ENCODE data around the gene CCDC88C.
A peak's percentile ranks its signal among the peaks of the same experiment; 100 is the strongest.
"Not testable (repeated sequence)": the region's sequence is repeated elsewhere in the genome, so short reads cannot be mapped to it uniquely, and the experiment has no call there.

CCDC88C gene

DNA sequence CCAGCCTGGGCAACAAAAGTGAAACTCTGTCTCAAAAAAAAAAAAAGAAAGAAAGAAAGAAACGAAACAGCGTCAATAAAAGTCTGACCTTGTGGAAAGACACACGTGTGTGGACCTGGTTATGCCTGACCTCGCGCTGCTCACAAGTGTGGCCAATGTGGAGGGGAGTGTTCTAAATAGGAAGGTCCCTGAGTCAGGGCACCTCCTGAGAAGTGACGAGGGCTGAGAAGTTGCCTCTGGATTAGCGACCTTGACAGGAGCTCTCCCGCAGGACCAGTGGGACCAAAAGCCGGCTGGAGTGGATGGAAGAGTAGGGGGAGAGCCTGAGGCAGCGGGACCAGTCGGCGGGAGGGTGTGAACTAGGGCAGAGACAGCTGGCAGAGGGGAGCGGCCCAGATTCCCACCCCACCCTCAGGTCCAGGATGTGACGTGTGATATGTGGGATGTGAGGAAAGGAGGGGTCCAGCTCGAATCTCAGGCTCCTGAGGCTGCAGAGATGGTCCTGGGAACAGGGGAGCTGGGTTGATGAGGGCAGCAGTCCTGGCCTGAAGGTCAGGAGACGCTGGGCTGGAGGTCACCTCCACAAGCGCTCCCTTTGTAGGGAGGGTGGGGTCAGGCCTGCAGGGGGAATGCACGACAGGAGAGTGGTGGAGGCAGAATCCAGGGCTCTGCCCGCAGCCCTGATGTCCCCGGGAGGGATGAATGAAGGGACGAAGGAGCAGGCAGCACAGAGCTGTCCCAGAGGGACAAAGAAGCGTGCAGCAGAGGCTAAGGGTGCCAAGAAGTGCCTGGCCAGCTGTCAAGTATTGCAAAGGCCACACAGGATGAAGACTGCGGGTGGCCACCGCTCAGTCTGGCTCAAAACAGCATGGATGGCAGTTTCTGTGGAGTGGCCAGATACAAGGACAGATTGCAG is 148.3 kb downstream of the CCDC88C start:
- H3K27ac Mint-ChIP-seq = no peak overlapping the region
- peaks cover 12% of the 10 kb centered on the region for H3K36me3 Mint-ChIP-seq
- H3K4me3 Mint-ChIP-seq = no peak overlapping the region

DNA sequence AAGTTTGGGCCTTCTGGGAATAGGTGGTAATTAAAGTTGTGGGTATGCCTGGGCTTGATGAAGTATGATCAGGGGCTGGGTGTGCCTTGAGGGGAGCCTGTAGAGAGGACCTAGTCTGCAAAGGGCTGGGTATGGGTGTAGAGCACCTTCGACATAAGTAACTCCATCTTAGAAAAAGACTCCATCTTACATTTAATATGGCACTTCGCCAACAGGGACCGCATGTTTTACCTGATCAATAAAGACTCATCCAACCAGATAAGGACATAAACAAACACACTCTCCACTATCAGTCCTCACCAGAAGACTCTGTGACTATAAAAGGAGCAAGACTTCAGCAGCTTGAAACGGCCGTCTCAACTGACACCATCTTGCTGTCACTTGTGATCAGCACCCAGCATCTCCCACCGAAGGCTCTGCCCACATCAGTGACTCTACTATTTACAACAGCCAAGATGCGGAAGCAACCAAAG is 149.6 kb downstream of the CCDC88C start:
- H3K4me1 Mint-ChIP-seq = peaks cover 54% of the 10 kb centered on the region
- no peaks in the 10 kb centered on the region for H3K27me3 Mint-ChIP-seq
- H3K9me3 Mint-ChIP-seq = no peaks in the 10 kb centered on the region
- H3K27ac Mint-ChIP-seq = peak overlapping the region; percentile 31
- peaks cover 12% of the 10 kb centered on the region for H3K36me3 Mint-ChIP-seq
- H3K4me3 Mint-ChIP-seq = no peak overlapping the region

More for the DNA sequence above, 148.3 kb downstream of the CCDC88C start:
- H3K9me3 Mint-ChIP-seq = no peaks in the 10 kb centered on the region
- H3K4me1 Mint-ChIP-seq = peaks cover 43% of the 10 kb centered on the region
- H3K27me3 Mint-ChIP-seq = no peaks in the 10 kb centered on the region

DNA sequence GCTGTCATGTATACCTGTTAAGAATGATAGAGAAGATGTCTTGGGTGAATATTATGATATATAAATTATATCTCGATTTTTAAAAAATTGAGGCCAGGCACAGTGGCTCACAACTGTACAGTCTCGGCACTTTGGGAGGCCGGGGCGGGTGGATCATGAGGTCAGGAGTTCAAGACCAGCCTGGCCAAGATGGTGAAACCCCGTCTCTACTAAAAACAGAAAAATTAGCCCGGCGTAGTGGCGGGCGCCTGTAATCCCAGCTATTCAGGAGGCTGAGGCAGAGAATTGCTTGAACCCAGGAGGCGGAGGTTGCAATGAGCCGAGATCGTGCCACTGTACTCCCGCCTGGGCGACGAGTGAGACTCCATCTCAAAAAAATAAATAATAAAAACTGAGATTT is 151.3 kb downstream of the CCDC88C start:
- not testable (repeated sequence) for H3K9me3 Mint-ChIP-seq, H3K36me3 Mint-ChIP-seq, H3K27me3 Mint-ChIP-seq
- Mint-ChIP-seq H3K27ac (peak overlapping the region; percentile 95), H3K4me1 (peaks cover 57% of the 10 kb centered on the region), H3K4me3 (peak overlapping the region; percentile 76)

DNA sequence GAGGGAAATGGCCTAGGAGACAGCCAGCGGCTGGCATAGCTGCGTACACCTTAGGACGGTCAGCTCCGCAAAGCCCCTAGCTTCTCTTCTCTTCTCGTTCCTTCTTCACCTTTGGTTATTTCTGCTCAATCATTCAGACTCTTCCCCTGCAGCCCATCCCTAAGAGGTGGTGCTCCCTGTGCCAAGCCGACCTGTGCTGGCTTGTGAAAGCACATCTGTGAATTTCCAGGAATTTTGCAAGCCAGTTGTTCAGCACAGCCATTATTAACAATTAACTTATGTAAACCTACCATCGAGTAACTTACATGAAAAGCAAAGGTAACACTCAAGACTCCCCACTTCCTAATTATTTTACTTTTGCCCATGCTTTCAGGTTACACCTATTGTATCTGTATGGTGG is 152.2 kb downstream of the CCDC88C start:
- H3K4me1 Mint-ChIP-seq = peaks cover 64% of the 10 kb centered on the region
- H3K36me3 Mint-ChIP-seq = peaks cover 7% of the 10 kb centered on the region
- H3K27ac Mint-ChIP-seq = peak overlapping the region; percentile 95
- H3K4me3 Mint-ChIP-seq = peak overlapping the region; percentile 76
- no peaks in the 10 kb centered on the region for H3K27me3 Mint-ChIP-seq
- H3K9me3 Mint-ChIP-seq = no peaks in the 10 kb centered on the region

DNA sequence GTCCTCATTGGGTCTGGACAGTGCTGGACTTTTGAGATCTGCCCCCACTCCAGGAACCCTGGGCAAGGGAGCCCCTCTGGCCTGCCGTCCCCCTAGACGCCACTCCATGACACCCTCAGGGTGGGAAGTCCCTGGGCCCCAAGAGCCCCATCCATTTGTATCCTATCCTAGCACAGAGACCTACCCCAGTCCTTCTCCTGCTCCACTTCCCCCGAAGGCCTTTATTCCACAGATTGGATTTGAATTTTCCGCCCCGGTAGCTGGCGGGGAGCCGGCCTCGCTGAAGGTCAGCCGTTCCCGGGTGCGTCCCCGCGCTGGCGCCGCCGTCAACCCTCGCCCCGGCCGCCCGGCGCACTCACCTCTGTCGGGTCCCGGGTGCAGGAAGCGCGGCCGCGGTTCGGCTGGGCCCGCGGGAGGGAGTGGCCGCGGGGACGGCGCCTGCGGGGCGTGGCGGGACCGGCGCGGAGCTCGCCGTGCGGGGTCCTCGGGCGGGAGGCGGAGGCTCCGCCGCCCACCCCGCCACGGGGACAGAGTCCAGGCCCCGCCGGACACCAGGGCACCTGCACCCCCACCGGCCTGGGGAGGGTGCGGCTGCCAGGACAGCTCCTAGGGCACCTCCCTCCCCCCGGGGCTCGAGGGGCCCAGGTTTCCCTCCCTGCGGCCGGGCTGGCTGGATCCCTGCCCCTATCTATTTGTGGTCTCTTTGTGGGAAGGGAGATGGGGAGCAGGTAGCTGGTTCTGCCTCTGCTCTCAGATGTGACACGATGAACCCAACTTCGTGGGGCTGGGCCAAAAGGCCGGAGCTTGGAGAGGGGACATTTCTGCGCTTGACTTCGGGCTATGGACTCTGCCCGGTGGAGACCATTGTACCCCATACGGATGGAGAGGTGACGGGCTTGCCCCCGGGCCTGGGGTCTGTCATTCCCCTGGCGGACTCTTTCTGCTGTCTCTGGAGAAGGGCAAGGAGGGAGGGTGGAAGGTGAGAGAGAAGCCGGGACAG is 153.2 kb downstream of the CCDC88C start:
- H3K4me1 Mint-ChIP-seq = peaks cover 60% of the 10 kb centered on the region
- H3K9me3 Mint-ChIP-seq = no peaks in the 10 kb centered on the region
- peak overlapping the region; percentile 79 for H3K4me3 Mint-ChIP-seq
- H3K36me3 Mint-ChIP-seq = peaks cover 5% of the 10 kb centered on the region
- peak overlapping the region; percentile 65 for H3K27ac Mint-ChIP-seq
- no peaks in the 10 kb centered on the region for H3K27me3 Mint-ChIP-seq

DNA sequence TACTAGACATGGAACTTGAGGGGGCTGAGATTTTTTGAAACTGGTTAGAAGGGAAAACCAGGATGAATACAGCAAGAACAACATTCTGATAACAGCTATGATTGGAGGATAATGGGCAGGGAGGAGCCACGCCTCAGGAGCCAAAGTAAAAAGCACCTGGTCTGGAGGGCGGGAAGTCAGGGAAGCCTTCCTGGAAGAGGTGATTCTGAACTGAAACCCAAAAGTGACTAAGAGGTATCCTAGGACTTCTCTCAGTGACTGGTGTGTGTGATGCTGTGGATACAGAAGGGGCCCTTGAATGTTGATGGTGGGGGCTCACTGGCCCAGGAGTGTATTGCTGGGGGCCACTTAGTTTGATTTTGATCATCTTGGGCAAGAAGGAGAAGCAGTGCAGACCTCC is 154.3 kb downstream of the CCDC88C start:
- Mint-ChIP-seq H3K27ac (peak overlapping the region; percentile 77), H3K4me3 (peak overlapping the region; percentile 77), H3K4me1 (peaks cover 57% of the 10 kb centered on the region), H3K36me3 (peaks cover 2% of the 10 kb centered on the region), H3K9me3 (no peaks in the 10 kb centered on the region), H3K27me3 (no peaks in the 10 kb centered on the region)

DNA sequence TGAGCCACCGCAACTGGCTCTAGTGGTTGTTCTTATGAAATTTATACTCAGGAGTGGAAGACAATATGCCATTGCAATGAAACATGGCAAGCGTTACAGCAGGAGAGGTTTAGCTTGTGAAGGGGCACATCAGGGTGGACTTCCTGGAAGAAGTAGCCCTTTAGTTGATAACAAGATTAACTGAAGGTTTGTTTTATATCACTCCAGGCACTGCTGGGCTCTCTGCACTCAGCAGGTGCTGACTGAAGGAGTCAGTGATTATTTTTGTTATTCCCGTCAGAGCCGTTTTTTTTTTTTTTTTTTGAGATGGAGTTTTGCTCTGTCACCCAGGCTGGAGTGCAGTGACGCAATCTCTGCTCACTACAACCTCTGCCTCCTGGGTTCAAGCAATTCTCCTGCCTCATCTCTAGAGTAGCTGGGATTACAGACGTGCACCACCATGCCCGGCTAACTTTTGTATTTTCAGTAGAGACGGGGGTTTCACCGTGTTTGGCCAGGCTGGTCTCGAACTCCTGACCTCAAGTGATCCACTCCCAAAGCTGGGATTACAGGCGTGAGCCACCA is 155.6 kb downstream of the CCDC88C start:
- no peak overlapping the region for H3K27ac Mint-ChIP-seq
- peaks cover 55% of the 10 kb centered on the region for H3K4me1 Mint-ChIP-seq
- H3K9me3 Mint-ChIP-seq = no peaks in the 10 kb centered on the region
- no peak overlapping the region for H3K4me3 Mint-ChIP-seq
- H3K36me3 Mint-ChIP-seq = no peaks in the 10 kb centered on the region
- no peaks in the 10 kb centered on the region for H3K27me3 Mint-ChIP-seq

DNA sequence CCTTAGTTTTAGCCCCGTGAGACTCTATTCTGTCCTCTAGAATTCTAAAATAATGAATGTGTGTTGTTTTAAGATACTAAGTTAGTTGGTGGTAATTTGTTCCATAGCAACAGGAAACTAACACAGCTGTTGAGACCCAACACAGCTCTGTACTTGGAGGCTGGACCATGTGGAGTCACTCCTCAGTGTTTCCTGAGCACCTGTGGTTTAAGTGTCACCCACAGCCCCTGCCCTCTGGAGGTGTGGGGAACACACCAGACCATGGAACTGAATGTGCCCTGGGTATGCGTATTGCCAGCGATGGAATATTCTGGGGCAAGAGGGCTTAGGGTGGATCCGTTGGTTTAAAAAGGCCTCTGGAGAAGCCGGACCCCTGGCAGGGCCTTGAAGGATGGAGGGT is 156.5 kb downstream of the CCDC88C start:
- Mint-ChIP-seq H3K36me3 (no peaks in the 10 kb centered on the region), H3K27ac (peak overlapping the region; percentile 16), H3K9me3 (no peaks in the 10 kb centered on the region), H3K4me1 (peaks cover 60% of the 10 kb centered on the region), H3K27me3 (no peaks in the 10 kb centered on the region), H3K4me3 (peak overlapping the region; percentile 15)

- Mint-ChIP-seq H3K9me3 (no peaks in the 10 kb centered on the region), H3K27ac (peak overlapping the region; percentile 17), H3K27me3 (no peaks in the 10 kb centered on the region), H3K4me1 (peaks cover 63% of the 10 kb centered on the region), H3K4me3 (no peak overlapping the region), H3K36me3 (no peaks in the 10 kb centered on the region)
Observed at GRCh38 chr14:91258876-91259275, 158.7 kb downstream of the CCDC88C start.

DNA sequence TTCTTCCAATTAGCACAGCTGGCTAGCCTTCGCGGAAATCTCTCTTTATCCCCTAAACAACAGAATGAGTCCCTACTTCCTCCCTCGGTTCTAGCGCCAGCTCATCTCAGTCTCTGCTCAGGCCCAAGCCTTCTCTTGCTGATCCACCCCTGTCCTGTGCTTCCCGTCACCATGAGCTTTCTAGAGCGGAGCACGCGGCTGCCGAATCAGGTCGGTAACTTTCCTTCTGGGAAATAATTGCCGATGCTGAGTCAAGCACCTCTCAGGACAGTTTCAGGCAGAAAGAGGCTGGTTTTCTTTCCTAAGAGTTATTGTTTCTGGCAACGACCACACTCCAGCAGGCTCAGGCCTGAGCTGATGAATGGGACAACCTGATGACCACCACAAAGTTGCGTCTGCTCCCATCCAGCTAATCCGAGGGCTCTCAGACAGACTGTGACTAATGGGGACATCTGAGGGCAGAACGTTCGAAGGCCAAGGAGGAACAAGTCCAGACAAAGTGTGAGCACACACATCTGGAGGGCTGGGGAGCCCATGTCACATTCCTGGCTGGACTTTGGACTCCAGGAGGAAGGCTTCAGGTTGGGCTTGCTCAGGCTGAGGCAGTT is 159.5 kb downstream of the CCDC88C start:
- Mint-ChIP-seq H3K4me3 (no peak overlapping the region), H3K27ac (no peak overlapping the region), H3K9me3 (no peaks in the 10 kb centered on the region), H3K36me3 (no peaks in the 10 kb centered on the region), H3K4me1 (peaks cover 56% of the 10 kb centered on the region), H3K27me3 (no peaks in the 10 kb centered on the region)

GRCh38 chr14:91257328-91258010 is 160.2 kb downstream of the CCDC88C start:
- peaks cover 57% of the 10 kb centered on the region for H3K4me1 Mint-ChIP-seq
- H3K4me3 Mint-ChIP-seq = no peak overlapping the region
- H3K27ac Mint-ChIP-seq = no peak overlapping the region

DNA sequence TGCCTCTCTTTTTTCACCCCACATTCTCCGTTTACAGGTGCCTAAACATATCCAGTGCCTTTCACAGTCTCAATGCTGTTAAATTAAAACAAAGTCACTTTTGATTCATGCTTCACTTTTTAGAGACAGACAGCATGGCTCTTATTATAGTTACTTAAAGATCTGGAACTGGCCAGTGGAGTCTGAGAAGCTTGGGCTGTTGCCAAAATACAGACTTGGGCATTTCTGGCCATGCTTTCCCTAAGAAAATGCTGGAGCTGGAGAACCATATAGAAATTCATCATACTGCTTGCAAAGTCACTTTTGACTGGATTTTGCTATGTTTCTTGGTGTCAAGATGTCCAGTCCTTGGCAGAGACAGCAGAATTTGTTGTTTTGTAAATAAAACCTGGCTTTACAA is 161.0 kb downstream of the CCDC88C start:
- H3K9me3 Mint-ChIP-seq = no peaks in the 10 kb centered on the region
- H3K4me1 Mint-ChIP-seq = peaks cover 64% of the 10 kb centered on the region
- H3K27ac Mint-ChIP-seq = no peak overlapping the region
- no peaks in the 10 kb centered on the region for H3K27me3 Mint-ChIP-seq
- H3K36me3 Mint-ChIP-seq = no peaks in the 10 kb centered on the region
- no peak overlapping the region for H3K4me3 Mint-ChIP-seq

More at GRCh38 chr14:91257328-91258010, 160.2 kb downstream of the CCDC88C start:
- H3K36me3 Mint-ChIP-seq = no peaks in the 10 kb centered on the region
- no peaks in the 10 kb centered on the region for H3K27me3 Mint-ChIP-seq
- no peaks in the 10 kb centered on the region for H3K9me3 Mint-ChIP-seq

- no peaks in the 10 kb centered on the region for H3K36me3 Mint-ChIP-seq
- no peaks in the 10 kb centered on the region for H3K9me3 Mint-ChIP-seq
- peak overlapping the region; percentile 76 for H3K27ac Mint-ChIP-seq
- H3K4me3 Mint-ChIP-seq = peak overlapping the region; percentile 87
- H3K27me3 Mint-ChIP-seq = no peaks in the 10 kb centered on the region
- peaks cover 67% of the 10 kb centered on the region for H3K4me1 Mint-ChIP-seq
Observed at GRCh38 chr14:91255026-91255695, 162.5 kb downstream of the CCDC88C start.

DNA sequence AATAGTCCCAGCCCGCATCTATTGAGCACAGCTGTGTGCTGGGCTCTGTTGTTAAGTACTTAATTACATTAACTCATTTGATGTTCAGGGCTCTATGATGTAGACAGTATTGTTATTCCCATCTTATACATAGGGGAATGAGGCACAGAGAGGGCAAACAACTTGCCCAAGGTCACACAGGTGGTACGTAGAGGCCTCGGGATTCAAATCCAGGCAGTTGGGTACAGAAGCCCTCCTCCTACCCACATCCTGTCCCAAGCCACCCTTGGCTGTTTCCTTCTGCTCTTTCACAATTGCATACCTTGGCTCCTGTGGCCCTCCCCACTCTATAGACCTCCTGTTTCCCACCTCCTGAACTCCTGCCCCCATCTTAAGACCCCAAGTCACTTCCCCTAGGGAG is 163.2 kb downstream of the CCDC88C start:
- Mint-ChIP-seq H3K9me3 (no peaks in the 10 kb centered on the region), H3K27ac (peak overlapping the region; percentile 81), H3K36me3 (no peaks in the 10 kb centered on the region), H3K27me3 (no peaks in the 10 kb centered on the region), H3K4me3 (peak overlapping the region; percentile 87), H3K4me1 (peaks cover 74% of the 10 kb centered on the region)
